ENCODE measurements around the gene VCAM1. TPM values are rescaled to one million over a fixed set of nuclear protein-coding genes. Genes with fewer than 3 reads are reported as not detected.
"Not testable (repeated sequence)": the region's sequence is repeated elsewhere in the genome, so short reads cannot be mapped to it uniquely, and the experiment has no call there.

The VCAM1 gene
- total RNA-seq, 3 donors from 2014 or later: 8.5 to 12.3 (median 10.4) TPM

DNA sequence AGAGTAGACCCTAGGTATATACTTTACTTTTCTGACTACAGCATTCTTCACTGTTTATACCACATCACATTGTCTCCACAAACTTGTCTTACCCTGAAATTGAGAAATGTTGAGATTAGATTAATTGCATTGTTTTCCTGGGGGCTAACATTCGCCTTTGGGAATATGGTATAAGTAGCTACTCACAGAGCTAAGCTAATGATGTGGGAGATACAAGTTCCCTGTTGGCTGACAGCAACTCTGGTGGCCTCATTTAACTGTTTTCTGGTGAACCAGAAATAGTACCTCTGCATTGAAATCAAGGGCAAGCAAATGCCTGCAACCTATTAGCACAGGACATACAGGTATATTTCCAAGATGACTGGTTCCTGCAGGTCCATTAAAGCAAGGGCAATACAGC is 13.2 kb upstream of the VCAM1 start:
- Histone ChIP-seq H3K4me1 (no peaks in the 10 kb centered on the region), H3K27me3 (no peaks in the 10 kb centered on the region), H3K36me3 (no peaks in the 10 kb centered on the region), H3K27ac (no peak overlapping the region), H3K4me3 (no peak overlapping the region), H3K9me3 (no peaks in the 10 kb centered on the region)
- TF ChIP-seq POLR2AphosphoS5 (IDR thresholded peaks at IDR 0.05): no peak
- TF ChIP-seq, protein P1, sequence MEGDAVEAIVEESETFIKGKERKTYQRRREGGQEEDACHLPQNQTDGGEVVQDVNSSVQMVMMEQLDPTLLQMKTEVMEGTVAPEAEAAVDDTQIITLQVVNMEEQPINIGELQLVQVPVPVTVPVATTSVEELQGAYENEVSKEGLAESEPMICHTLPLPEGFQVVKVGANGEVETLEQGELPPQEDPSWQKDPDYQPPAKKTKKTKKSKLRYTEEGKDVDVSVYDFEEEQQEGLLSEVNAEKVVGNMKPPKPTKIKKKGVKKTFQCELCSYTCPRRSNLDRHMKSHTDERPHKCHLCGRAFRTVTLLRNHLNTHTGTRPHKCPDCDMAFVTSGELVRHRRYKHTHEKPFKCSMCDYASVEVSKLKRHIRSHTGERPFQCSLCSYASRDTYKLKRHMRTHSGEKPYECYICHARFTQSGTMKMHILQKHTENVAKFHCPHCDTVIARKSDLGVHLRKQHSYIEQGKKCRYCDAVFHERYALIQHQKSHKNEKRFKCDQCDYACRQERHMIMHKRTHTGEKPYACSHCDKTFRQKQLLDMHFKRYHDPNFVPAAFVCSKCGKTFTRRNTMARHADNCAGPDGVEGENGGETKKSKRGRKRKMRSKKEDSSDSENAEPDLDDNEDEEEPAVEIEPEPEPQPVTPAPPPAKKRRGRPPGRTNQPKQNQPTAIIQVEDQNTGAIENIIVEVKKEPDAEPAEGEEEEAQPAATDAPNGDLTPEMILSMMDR (IDR thresholded peaks at IDR 0.05): no peak
- TF ChIP-seq POLR2A (IDR thresholded peaks at IDR 0.05): no peak
- no peak for DNase-seq (ENCODE audit: low spot score in 2 of 2)
- intact Hi-C loops (cut with DNase I; ENCODE audit: low total_unique reads): loop anchor here (10.0 kb wide), 1 partner anchor 1091 kb away; no protein-coding TSS in a partner anchor

DNA sequence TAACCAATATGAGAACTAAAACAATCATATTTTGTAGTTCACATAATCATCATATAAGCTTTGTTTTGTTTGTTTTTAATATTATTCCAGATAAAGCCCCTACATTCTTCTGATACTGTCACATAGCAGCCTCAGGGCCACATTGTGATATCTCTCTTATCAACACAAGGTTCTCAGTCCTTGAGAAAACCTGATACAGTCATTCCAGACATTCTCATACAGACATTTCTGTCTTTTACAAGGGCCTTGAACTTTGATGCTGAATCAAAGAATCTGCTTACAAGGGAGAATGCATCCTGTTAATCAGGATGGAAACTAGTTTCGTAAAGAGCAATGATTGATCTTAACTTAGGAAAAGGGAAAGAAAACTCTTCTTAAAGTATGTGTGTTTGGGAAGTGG is 12.7 kb upstream of the VCAM1 start:
- H3K27me3 ChIP-seq: no peaks in the 10 kb centered on the region
- no peaks in the 10 kb centered on the region for H3K4me1 ChIP-seq

DNA sequence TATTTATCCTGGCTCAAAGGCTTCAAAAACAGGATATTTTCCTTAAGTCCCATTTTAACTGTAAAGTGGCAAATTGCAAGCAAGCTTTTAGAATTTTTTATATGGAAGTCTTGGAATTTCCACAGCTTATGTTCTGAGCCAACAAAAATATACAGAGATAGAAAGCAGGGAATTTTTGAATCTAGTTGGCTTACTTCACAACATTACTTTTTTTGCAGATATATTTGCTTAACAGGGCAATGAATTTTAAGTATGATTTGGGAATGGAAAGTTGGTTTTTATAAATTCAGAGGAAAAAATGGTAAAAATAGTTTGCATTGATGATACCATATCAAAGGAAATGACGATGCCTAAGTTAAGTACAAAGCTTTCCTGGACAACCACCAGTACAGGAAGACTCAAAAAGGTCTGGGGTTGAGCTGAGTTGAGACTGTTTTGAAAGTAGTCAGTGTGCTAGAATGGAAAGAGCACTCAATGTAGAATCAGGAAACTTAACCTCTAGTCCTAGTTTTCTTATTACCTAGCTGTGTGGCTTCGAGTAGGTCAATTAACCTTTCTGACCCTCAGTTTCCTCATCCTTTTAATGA is 11.0 kb upstream of the VCAM1 start:
- no peaks in the 10 kb centered on the region for H3K9me3 ChIP-seq
- intact Hi-C loops (cut with DNase I; ENCODE audit: low total_unique reads): loop anchor here (10.0 kb wide), 1 partner anchor 1094 kb away; no protein-coding TSS in a partner anchor
- DNase-seq (ENCODE audit: low spot score in 2 of 2): no peak
- TF ChIP-seq, protein P1 (IDR thresholded peaks at IDR 0.05): no peak
- TF ChIP-seq POLR2A (IDR thresholded peaks at IDR 0.05): no peak
- TF ChIP-seq POLR2AphosphoS5 (IDR thresholded peaks at IDR 0.05): no peak
- H3K4me3 ChIP-seq: no peak overlapping the region
- no peak overlapping the region for H3K27ac ChIP-seq
- no peaks in the 10 kb centered on the region for H3K4me1 ChIP-seq
- no peaks in the 10 kb centered on the region for H3K27me3 ChIP-seq
- no peaks in the 10 kb centered on the region for H3K36me3 ChIP-seq

More for the DNA sequence above, 12.7 kb upstream of the VCAM1 start:
- intact Hi-C loops (cut with DNase I; ENCODE audit: low total_unique reads): loop anchor here (10.0 kb wide), 1 partner anchor 1092 kb away; no protein-coding TSS in a partner anchor
- H3K36me3 ChIP-seq: no peaks in the 10 kb centered on the region
- no peak for DNase-seq (ENCODE audit: low spot score in 2 of 2)
- TF ChIP-seq POLR2A (IDR thresholded peaks at IDR 0.05) (no peak), POLR2AphosphoS5 (IDR thresholded peaks at IDR 0.05) (no peak)
- TF ChIP-seq, protein P1 (IDR thresholded peaks at IDR 0.05): no peak
- H3K9me3 ChIP-seq: no peaks in the 10 kb centered on the region
- H3K27ac ChIP-seq: no peak overlapping the region
- no peak overlapping the region for H3K4me3 ChIP-seq

DNA sequence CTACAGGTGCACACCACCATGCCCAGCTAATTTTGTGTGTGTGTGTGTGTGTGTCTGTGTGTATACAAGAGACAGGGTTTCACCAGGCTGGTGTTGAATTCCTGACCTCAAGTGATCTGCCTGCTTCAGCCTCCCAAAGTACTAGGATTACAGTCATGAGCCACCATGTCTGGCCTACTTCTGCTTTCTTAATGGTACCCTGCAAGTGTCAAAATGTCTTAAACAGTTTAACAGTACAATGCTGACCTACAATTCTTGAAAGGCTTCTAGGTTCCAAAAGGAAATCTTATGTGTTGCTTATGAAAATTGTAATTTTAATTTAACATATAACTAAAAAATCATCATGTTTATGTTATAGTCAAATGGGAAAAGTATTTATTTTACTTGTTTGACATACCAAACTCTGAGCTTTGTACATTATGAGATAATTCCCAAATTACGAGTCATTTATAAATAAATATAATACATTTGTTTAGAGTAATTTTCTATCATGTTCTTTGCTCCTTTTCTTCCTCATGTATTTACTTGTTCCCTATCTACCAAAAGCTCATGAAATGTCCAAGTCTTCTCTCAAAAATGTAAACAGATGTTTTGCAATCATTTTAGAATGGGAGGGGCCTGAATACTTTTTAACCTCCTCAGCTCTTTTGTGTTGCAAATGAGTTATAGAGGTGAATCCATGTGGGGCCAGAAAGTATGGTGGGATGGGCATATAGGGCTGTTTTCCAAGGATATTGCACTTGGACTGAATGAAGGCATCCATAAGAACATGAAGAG is 8.4 kb upstream of the VCAM1 start:
- intact Hi-C loops (cut with DNase I; ENCODE audit: low total_unique reads): no loop called here
- no peaks in the 10 kb centered on the region for H3K4me1 ChIP-seq
- H3K27me3 ChIP-seq: no peaks in the 10 kb centered on the region
- H3K36me3 ChIP-seq: no peaks in the 10 kb centered on the region
- no peak overlapping the region for H3K4me3 ChIP-seq
- no peak overlapping the region for H3K27ac ChIP-seq
- DNase-seq (ENCODE audit: low spot score in 2 of 2): no peak
- TF ChIP-seq, protein P1 (IDR thresholded peaks at IDR 0.05): no peak
- TF ChIP-seq POLR2A (IDR thresholded peaks at IDR 0.05) (no peak), POLR2AphosphoS5 (IDR thresholded peaks at IDR 0.05) (no peak)
- no peaks in the 10 kb centered on the region for H3K9me3 ChIP-seq

DNA sequence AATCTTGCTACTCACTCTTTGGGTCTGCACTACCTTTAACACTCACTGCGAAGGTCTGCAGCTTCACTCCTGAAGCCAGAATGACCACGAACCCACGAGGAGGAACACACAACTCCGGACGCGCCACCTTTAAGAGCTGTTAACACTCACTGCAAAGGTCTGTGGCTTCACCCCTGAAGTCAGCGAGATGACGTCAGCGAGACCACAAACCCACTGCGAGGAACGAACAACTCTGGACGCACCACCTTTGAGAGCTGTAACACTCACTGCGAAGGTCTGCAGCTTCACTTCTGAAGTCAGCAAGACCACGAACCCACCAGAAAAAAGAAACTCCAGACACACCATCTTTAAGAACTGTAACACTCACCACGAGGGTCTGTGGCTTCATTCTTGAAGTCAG is 6.5 kb upstream of the VCAM1 start:
- H3K9me3 ChIP-seq; H3K4me1 ChIP-seq; intact Hi-C loops (cut with DNase I; ENCODE audit: low total_unique reads); H3K27ac ChIP-seq; H3K4me3 ChIP-seq; DNase-seq (ENCODE audit: low spot score in 2 of 2); H3K36me3 ChIP-seq; H3K27me3 ChIP-seq: not testable (repeated sequence)

Measured in breast epithelium (tissue), 4 donors.